HEK293 (cell line): ENCODE results near the gene MPDU1.

Experiments
- HOXC10 ChIP-seq: sonication (generic); formaldehyde crosslinking; IDR thresholded peaks from 2 replicates; pipeline ENCODE4 v1.8.1; 2023; ENCODE audit warnings: mild to moderate bottlenecking, missing genetic modification reagents
- KLF8 ChIP-seq: fragments of 450-650 bp; formaldehyde crosslinking; IDR thresholded peaks from 2 replicates; pipeline ENCODE4 v1.5.1; 2016; ENCODE audit warnings: missing biosample characterization, missing genetic modification characterization
- KLF9 ChIP-seq: fragments of 450-650 bp; formaldehyde crosslinking; IDR thresholded peaks from 2 replicates; pipeline ENCODE4 v1.5.1; 2016; ENCODE audit warnings: missing biosample characterization, missing genetic modification characterization, low read depth
- OSR2 ChIP-seq: fragments of 450-650 bp; formaldehyde crosslinking; IDR thresholded peaks from 2 replicates; pipeline ENCODE4 v1.5.1; 2016; ENCODE audit warnings: missing biosample characterization, missing genetic modification characterization
- PRDM1 ChIP-seq: fragments of 450-650 bp; formaldehyde crosslinking; IDR thresholded peaks from 2 replicates; pipeline ENCODE4; 2016; ENCODE audit warnings: missing biosample characterization, missing genetic modification characterization
- SCRT2 ChIP-seq: fragments of 450-650 bp; formaldehyde crosslinking; IDR thresholded peaks from 2 replicates; pipeline ENCODE4 v1.5.1; 2016; ENCODE audit warnings: missing biosample characterization, missing genetic modification characterization
- ZBTB8A ChIP-seq: fragments of 450-650 bp; formaldehyde crosslinking; IDR thresholded peaks from 2 replicates; pipeline ENCODE4 v1.5.1; 2016; ENCODE audit warnings: missing biosample characterization, missing genetic modification characterization
- ZIC2 ChIP-seq: fragments of 450-650 bp; formaldehyde crosslinking; IDR thresholded peaks from 2 replicates; pipeline ENCODE4 v1.5.1; 2016; ENCODE audit warnings: missing biosample characterization, missing genetic modification characterization
- ZNF10 ChIP-seq: fragments of 450-650 bp; formaldehyde crosslinking; IDR thresholded peaks from 2 replicates; pipeline ENCODE4 v1.5.1; 2017; ENCODE audit warnings: missing biosample characterization, missing genetic modification characterization
- ZNF174 ChIP-seq: fragments of 450-650 bp; formaldehyde crosslinking; IDR thresholded peaks from 2 replicates; pipeline ENCODE4 v1.5.0; 2017; ENCODE audit warnings: missing biosample characterization, mild to moderate bottlenecking, missing genetic modification characterization
- ZNF19 ChIP-seq: fragments of 450-650 bp; formaldehyde crosslinking; IDR thresholded peaks from 2 replicates; pipeline ENCODE4; 2016; ENCODE audit warnings: missing biosample characterization, missing genetic modification characterization, low read depth
- ZNF266 ChIP-seq: fragments of 450-650 bp; formaldehyde crosslinking; IDR thresholded peaks from 2 replicates; pipeline ENCODE4 v1.5.1; 2016; ENCODE audit warnings: missing biosample characterization, missing genetic modification characterization, low read depth
- ZNF292 ChIP-seq: fragments of 450-650 bp; formaldehyde crosslinking; IDR thresholded peaks from 2 replicates; pipeline ENCODE4 v1.5.1; 2016; ENCODE audit warnings: low read depth, missing biosample characterization, missing genetic modification characterization, borderline replicate concordance
- ZNF341 ChIP-seq: fragments of 450-650 bp; formaldehyde crosslinking; IDR thresholded peaks from 2 replicates; pipeline ENCODE4; 2016; ENCODE audit warnings: low read depth, missing biosample characterization, missing genetic modification characterization
- ZNF391 ChIP-seq: fragments of 450-650 bp; formaldehyde crosslinking; IDR thresholded peaks from 2 replicates; pipeline ENCODE4 v1.5.1; 2016; ENCODE audit warnings: low read depth, missing biosample characterization, missing genetic modification characterization, borderline replicate concordance
- ZNF544 ChIP-seq: fragments of 450-650 bp; formaldehyde crosslinking; IDR thresholded peaks from 2 replicates; pipeline ENCODE4 v1.5.0; 2017; ENCODE audit warnings: missing biosample characterization, missing genetic modification characterization
- ZNF549 ChIP-seq: fragments of 450-650 bp; IDR thresholded peaks from 2 replicates; pipeline ENCODE4 v1.5.1; 2018; ENCODE audit warnings: missing biosample characterization, missing genetic modification characterization, mild to moderate bottlenecking, inconsistent platforms, moderate library complexity
- ZNF560 ChIP-seq: fragments of 450-650 bp; formaldehyde crosslinking; IDR thresholded peaks from 2 replicates; pipeline ENCODE4 v1.5.1; 2017; ENCODE audit warnings: missing biosample characterization, missing genetic modification characterization, borderline replicate concordance
- ZNF585B ChIP-seq: fragments of 450-650 bp; formaldehyde crosslinking; IDR thresholded peaks from 2 replicates; pipeline ENCODE4 v1.5.1; 2016; ENCODE audit warnings: missing biosample characterization, missing genetic modification characterization
- ZNF692 ChIP-seq: fragments of 450-650 bp; formaldehyde crosslinking; IDR thresholded peaks from 2 replicates; pipeline ENCODE4 v1.5.1; 2016; ENCODE audit warnings: missing biosample characterization, missing genetic modification characterization
- ZNF701 ChIP-seq: fragments of 450-650 bp; formaldehyde crosslinking; IDR thresholded peaks from 2 replicates; pipeline ENCODE4 v1.5.1; 2016; ENCODE audit warnings: missing biosample characterization, missing genetic modification characterization
- ZNF76 ChIP-seq: fragments of 450-650 bp; formaldehyde crosslinking; IDR thresholded peaks from 2 replicates; pipeline ENCODE4; 2016; ENCODE audit warnings: low read depth, missing biosample characterization, missing genetic modification characterization, borderline replicate concordance
- ZNF768 ChIP-seq: fragments of 450-650 bp; formaldehyde crosslinking; IDR thresholded peaks from 2 replicates; pipeline ENCODE4 v1.5.1; 2018; ENCODE audit warnings: missing biosample characterization, mild to moderate bottlenecking, missing genetic modification characterization
- TF ChIP-seq, protein P1 (sequence below): fragments of 450-650 bp; formaldehyde crosslinking; conservative IDR thresholded peaks from 2 replicates; pipeline ENCODE4 v1.5.1; 2016; ENCODE audit warnings: low read depth, missing biosample characterization, missing genetic modification characterization
- TF ChIP-seq, protein P2 (sequence below): fragments of 450-650 bp; formaldehyde crosslinking; IDR thresholded peaks from 2 replicates; pipeline ENCODE4 v1.5.1; 2016; ENCODE audit warnings: missing biosample characterization, missing genetic modification characterization
- TF ChIP-seq, protein P3 (sequence below): fragments of 450-650 bp; IDR thresholded peaks from 2 replicates; pipeline ENCODE4 v1.5.1; 2018; ENCODE audit warnings: missing biosample characterization, mild to moderate bottlenecking, missing genetic modification characterization
- TF ChIP-seq, protein P4 (sequence below): fragments of 450-650 bp; formaldehyde crosslinking; IDR thresholded peaks from 2 replicates; pipeline ENCODE4 v1.5.1; 2017; ENCODE audit warnings: missing biosample characterization, missing genetic modification characterization

Gene MPDU1

DNA sequence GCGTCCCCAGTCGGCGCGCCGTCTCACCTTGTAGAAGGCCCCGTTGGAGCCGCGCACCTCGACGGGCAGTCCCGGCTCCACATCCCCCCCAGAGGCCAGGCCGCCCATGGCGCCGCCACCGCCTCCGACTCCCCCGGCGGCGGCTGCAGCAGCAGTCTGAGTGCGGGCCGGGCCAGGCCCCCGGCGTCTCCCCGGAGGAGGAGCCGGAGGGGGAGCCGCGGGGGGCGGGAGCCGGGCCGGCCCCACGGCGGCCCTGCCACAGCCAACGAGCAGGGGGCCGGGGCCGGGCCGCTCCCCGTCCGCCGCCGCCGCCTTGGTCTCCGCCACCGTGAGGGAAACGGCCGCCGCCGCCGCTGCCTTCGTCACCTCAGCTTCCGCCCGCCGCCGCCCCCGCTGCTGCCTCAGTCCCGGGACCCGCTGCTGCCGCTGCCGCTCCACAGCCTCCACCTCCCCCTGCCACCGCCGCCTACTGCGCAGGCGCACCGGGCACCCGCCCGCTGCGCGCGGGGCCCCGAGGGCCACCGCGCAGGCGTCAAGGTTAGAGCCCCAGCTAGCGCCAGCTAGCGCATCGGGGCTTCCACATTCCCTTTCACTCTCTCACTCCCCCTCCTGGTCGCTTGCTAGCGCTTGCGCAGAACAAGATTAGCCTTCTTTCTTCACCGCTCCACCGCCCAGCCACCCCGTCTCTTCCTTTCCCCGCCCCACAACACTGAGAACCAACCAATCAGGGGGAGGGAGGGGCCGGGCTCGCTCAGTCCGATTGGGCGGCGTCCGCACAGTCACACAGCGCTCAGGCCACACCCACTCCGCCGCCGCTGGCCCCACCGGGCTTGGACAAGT lies 31.0 kb downstream of the MPDU1 start, which contains the start of gene FXR2 (continued):
- no peak for TF ChIP-seq ZNF292 (tag by site-specific recombination)
- TF ChIP-seq ZNF174 (tag by site-specific recombination) = no peak
- TF ChIP-seq ZNF585B = no peak
- peak; percentile 94 for TF ChIP-seq ZNF692 (tag by site-specific recombination)
- TF ChIP-seq ZNF544 (tag by site-specific recombination) = no peak
- TF ChIP-seq ZNF10 = no peak
- peak; percentile 83 for TF ChIP-seq ZNF341
- TF ChIP-seq, protein P1, sequence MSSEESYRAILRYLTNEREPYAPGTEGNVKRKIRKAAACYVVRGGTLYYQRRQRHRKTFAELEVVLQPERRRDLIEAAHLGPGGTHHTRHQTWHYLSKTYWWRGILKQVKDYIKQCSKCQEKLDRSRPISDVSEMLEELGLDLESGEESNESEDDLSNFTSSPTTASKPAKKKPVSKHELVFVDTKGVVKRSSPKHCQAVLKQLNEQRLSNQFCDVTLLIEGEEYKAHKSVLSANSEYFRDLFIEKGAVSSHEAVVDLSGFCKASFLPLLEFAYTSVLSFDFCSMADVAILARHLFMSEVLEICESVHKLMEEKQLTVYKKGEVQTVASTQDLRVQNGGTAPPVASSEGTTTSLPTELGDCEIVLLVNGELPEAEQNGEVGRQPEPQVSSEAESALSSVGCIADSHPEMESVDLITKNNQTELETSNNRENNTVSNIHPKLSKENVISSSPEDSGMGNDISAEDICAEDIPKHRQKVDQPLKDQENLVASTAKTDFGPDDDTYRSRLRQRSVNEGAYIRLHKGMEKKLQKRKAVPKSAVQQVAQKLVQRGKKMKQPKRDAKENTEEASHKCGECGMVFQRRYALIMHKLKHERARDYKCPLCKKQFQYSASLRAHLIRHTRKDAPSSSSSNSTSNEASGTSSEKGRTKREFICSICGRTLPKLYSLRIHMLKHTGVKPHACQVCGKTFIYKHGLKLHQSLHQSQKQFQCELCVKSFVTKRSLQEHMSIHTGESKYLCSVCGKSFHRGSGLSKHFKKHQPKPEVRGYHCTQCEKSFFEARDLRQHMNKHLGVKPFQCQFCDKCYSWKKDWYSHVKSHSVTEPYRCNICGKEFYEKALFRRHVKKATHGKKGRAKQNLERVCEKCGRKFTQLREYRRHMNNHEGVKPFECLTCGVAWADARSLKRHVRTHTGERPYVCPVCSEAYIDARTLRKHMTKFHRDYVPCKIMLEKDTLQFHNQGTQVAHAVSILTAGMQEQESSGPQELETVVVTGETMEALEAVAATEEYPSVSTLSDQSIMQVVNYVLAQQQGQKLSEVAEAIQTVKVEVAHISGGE (tag by site-specific recombination) = 0 out of 2 replicates have a peak, but pooled peaks have one; percentile 11
- TF ChIP-seq ZNF701 (tag by site-specific recombination) = no peak
- no peak for TF ChIP-seq ZNF391 (tag by site-specific recombination)
- TF ChIP-seq ZBTB8A (tag by site-specific recombination) = peak; percentile 37; the same call in 1 of the 2 replicates
- no peak for TF ChIP-seq ZNF768 (tag by site-specific recombination)
- TF ChIP-seq, protein P2, sequence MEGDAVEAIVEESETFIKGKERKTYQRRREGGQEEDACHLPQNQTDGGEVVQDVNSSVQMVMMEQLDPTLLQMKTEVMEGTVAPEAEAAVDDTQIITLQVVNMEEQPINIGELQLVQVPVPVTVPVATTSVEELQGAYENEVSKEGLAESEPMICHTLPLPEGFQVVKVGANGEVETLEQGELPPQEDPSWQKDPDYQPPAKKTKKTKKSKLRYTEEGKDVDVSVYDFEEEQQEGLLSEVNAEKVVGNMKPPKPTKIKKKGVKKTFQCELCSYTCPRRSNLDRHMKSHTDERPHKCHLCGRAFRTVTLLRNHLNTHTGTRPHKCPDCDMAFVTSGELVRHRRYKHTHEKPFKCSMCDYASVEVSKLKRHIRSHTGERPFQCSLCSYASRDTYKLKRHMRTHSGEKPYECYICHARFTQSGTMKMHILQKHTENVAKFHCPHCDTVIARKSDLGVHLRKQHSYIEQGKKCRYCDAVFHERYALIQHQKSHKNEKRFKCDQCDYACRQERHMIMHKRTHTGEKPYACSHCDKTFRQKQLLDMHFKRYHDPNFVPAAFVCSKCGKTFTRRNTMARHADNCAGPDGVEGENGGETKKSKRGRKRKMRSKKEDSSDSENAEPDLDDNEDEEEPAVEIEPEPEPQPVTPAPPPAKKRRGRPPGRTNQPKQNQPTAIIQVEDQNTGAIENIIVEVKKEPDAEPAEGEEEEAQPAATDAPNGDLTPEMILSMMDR (tag by site-specific recombination) = peak; percentile 94
- TF ChIP-seq KLF8 (tag by site-specific recombination) = peak; percentile 88
- TF ChIP-seq KLF9 (tag by site-specific recombination) = peak; percentile 96
- peak; percentile 85; the same call in 1 of the 2 replicates for TF ChIP-seq HOXC10 (CRISPR knock-in tag)
- no peak for TF ChIP-seq ZNF549 (tag by site-specific recombination)
- TF ChIP-seq ZIC2 (tag by site-specific recombination) = peak; percentile 80
- TF ChIP-seq ZNF19 = no peak
- no peak for TF ChIP-seq SCRT2 (tag by site-specific recombination)
- TF ChIP-seq, protein P3, sequence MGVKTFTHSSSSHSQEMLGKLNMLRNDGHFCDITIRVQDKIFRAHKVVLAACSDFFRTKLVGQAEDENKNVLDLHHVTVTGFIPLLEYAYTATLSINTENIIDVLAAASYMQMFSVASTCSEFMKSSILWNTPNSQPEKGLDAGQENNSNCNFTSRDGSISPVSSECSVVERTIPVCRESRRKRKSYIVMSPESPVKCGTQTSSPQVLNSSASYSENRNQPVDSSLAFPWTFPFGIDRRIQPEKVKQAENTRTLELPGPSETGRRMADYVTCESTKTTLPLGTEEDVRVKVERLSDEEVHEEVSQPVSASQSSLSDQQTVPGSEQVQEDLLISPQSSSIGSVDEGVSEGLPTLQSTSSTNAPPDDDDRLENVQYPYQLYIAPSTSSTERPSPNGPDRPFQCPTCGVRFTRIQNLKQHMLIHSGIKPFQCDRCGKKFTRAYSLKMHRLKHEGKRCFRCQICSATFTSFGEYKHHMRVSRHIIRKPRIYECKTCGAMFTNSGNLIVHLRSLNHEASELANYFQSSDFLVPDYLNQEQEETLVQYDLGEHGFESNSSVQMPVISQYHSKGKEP (tag by site-specific recombination) = peak; percentile 9; the same call in 1 of the 2 replicates
- TF ChIP-seq ZNF266 (tag by site-specific recombination) = no peak
- TF ChIP-seq OSR2 = peak; percentile 24; the same call in 1 of the 2 replicates
- TF ChIP-seq ZNF76 (tag by site-specific recombination) = peak; percentile 17; the same call in 1 of the 2 replicates
- TF ChIP-seq, protein P4, sequence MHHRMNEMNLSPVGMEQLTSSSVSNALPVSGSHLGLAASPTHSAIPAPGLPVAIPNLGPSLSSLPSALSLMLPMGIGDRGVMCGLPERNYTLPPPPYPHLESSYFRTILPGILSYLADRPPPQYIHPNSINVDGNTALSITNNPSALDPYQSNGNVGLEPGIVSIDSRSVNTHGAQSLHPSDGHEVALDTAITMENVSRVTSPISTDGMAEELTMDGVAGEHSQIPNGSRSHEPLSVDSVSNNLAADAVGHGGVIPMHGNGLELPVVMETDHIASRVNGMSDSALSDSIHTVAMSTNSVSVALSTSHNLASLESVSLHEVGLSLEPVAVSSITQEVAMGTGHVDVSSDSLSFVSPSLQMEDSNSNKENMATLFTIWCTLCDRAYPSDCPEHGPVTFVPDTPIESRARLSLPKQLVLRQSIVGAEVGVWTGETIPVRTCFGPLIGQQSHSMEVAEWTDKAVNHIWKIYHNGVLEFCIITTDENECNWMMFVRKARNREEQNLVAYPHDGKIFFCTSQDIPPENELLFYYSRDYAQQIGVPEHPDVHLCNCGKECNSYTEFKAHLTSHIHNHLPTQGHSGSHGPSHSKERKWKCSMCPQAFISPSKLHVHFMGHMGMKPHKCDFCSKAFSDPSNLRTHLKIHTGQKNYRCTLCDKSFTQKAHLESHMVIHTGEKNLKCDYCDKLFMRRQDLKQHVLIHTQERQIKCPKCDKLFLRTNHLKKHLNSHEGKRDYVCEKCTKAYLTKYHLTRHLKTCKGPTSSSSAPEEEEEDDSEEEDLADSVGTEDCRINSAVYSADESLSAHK (tag by site-specific recombination) = no peak
- peak; percentile 10 for TF ChIP-seq PRDM1 (tag by site-specific recombination)
- no peak for TF ChIP-seq ZNF560 (tag by site-specific recombination)
